HFFc6 (cell line): Measurements from ENCODE around the gene MTG1. TPM values are rescaled to one million over a fixed set of nuclear protein-coding genes. Genes with fewer than 3 reads are reported as not detected.

ENCODE experiments used
- DNase-seq: peaks from one replicate; pipeline ENCODE4 v3.0.0-alpha.2; 2018
- H3K27ac Mint-ChIP-seq: 2 replicates; pipeline ENCODE4 v1.8.0; 2020; ENCODE audit warnings: mild to moderate bottlenecking, mixed read lengths
- H3K27me3 Mint-ChIP-seq: 2 replicates; pipeline ENCODE4 v1.8.0; 2021; ENCODE audit warnings: mild to moderate bottlenecking, moderate library complexity, mixed read lengths; ENCODE audit not compliant: insufficient read depth
- H3K36me3 Mint-ChIP-seq: 2 replicates; pipeline ENCODE4 v1.8.0; 2021; ENCODE audit warnings: low read depth, mixed read lengths
- H3K4me1 Mint-ChIP-seq: 2 replicates; pipeline ENCODE4 v1.8.0; 2020; ENCODE audit warnings: low read depth, mixed read lengths
- H3K4me3 Mint-ChIP-seq: 2 replicates; pipeline ENCODE4 v1.8.0; 2020; ENCODE audit warnings: mild to moderate bottlenecking, moderate library complexity, mixed read lengths
- H3K9me3 Mint-ChIP-seq: 2 replicates; pipeline ENCODE4 v1.8.0; 2020; ENCODE audit warnings: mild to moderate bottlenecking, mixed read lengths
- total RNA-seq, 6 experiments: library from RNA; stranded (reverse); fragmentation: NEBNext Ultra II Directional; extraction: Animal tissue kit (Norgen Biotek cat#: 25700); gene quantifications; 2 replicates in 1 of 6; 3 replicates in 5 of 6; pipeline ENCODE4 v1.2.3, GENCODE V29; 2021
- TF ChIP-seq, protein P1 (sequence below): fragments of 200-600 bp; sonication (generic); IDR thresholded peaks from 2 replicates; pipeline ENCODE4 v1.5.0; 2021; ENCODE audit warnings: antibody characterized with exemption, mild to moderate bottlenecking

MTG1 gene
- total RNA-seq, 6 experiments from 2014 or later: 23.7 to 33.0 (median 26.6) TPM

DNA sequence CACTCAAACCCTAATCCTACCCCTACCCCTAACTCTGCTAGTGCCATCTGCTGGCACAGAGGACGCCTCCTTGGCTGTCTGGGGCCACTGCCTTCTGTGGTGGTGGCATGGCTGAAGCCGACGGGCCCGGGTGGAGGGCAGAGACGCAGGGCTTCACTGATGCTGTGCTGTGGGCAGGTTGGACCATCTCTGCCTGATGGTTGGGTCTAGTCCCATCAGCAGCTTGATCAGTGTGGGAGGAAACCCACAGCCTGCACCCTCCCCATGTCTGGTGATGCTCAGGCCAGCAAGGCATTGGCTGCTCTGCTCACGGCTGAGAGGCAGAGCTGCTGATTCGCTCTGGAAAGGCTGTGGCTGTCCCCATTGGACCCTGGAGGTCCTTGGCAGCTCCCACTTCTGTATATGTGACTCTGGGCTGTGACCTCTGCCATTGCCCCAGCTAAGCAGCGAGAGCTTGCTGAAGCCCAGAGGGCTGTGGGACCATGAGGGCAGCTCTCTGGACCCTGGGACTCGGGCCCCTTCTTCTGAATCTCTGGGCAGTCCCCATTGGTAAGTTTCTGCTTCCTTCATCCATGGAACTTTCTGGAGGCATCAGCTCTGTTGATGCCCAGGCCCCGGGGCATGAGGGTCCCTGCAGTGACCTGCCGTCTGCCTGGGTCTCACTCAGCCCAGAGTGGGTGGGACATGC, 59.7 kb downstream of the MTG1 start, which contains the start of gene SCART1:
SCART1 (plus strand) TSS at position 430 of the 688 bp plus-strand sequence; CDS start at position 483, 53 bp downstream.
- DNase-seq: no peak
- peaks cover 2% of the 10 kb centered on the region; the same call in 1 of the 2 replicates for H3K27me3 Mint-ChIP-seq
- no peak within 1 kb of the TSS for H3K4me3 Mint-ChIP-seq
- peaks cover 14% of the 10 kb centered on the region for H3K36me3 Mint-ChIP-seq
- H3K4me1 Mint-ChIP-seq: no peaks in the 10 kb centered on the region
- no peak within 1 kb of the TSS for H3K27ac Mint-ChIP-seq
- TF ChIP-seq, protein P1, sequence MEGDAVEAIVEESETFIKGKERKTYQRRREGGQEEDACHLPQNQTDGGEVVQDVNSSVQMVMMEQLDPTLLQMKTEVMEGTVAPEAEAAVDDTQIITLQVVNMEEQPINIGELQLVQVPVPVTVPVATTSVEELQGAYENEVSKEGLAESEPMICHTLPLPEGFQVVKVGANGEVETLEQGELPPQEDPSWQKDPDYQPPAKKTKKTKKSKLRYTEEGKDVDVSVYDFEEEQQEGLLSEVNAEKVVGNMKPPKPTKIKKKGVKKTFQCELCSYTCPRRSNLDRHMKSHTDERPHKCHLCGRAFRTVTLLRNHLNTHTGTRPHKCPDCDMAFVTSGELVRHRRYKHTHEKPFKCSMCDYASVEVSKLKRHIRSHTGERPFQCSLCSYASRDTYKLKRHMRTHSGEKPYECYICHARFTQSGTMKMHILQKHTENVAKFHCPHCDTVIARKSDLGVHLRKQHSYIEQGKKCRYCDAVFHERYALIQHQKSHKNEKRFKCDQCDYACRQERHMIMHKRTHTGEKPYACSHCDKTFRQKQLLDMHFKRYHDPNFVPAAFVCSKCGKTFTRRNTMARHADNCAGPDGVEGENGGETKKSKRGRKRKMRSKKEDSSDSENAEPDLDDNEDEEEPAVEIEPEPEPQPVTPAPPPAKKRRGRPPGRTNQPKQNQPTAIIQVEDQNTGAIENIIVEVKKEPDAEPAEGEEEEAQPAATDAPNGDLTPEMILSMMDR: no peak
- H3K9me3 Mint-ChIP-seq: peaks cover 8% of the 10 kb centered on the region

DNA sequence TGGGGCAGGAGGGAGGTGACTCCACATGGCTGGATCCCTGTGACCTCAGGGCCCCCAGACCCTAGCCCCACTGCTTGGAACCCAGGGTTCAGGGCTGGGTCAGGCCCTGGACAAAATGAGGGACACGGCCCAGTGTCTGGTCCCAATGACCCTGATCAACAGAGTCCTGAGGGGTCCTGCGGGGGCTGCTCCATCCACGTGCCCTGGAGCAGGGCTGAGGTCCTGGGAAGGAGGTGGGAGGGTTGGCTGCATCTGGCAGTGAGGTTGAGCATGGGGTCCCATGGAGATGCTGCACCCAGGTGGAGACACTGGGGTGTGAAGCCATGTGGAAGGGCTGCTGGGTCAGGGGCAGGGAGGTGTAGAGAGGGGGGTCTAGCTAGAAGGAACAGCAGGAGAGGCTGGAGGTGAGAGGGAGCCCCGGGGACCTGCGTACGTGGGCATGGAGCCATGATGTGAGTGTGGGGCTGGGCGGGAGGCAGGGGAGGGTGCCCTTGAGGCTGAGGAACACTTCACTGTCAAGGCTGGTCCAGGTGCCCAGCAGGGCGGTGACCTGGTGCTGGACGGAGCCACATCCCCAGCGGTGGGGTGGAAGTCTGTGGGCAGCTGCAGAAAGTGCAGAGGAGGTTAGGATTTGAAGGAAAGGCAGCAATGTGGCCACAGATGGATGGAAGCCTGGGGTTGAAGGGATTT, 60.4 kb downstream of the MTG1 start:
- H3K4me3 Mint-ChIP-seq: no peak overlapping the region
- no peak for DNase-seq
- peaks cover 2% of the 10 kb centered on the region; the same call in 1 of the 2 replicates for H3K27me3 Mint-ChIP-seq
- TF ChIP-seq, protein P1: no peak
- no peaks in the 10 kb centered on the region for H3K4me1 Mint-ChIP-seq
- peaks cover 2% of the 10 kb centered on the region for H3K9me3 Mint-ChIP-seq
- no peak overlapping the region for H3K27ac Mint-ChIP-seq
- H3K36me3 Mint-ChIP-seq: peaks cover 11% of the 10 kb centered on the region

DNA sequence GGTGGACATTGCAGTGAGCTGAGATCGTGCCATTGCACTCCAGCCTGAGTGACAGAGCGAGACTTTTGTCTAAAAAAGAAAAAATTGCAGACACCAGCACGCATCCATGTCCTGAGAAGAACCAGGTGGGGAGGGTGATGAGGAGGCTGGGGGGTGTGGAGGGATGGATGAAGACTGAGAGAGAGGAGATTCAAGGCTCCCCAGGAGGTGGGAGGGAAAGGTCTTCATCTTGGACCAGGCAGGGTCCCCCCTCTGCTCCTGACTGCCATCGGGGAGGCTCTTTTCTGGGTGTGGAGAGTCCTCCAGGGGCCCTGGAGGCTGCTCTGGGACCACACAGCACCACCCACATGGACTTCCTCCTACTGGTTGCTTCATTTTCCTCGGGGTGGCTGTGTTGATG, 61.2 kb downstream of the MTG1 start:
- Mint-ChIP-seq H3K4me1 (no peaks in the 10 kb centered on the region), H3K4me3 (no peak overlapping the region), H3K27ac (no peak overlapping the region), H3K36me3 (peaks cover 10% of the 10 kb centered on the region), H3K27me3 (peaks cover 2% of the 10 kb centered on the region; the same call in 1 of the 2 replicates), H3K9me3 (no peaks in the 10 kb centered on the region; the same call in 1 of the 2 replicates)
- TF ChIP-seq, protein P1: no peak
- DNase-seq: no peak

- H3K4me3 Mint-ChIP-seq: no peak overlapping the region
- H3K36me3 Mint-ChIP-seq: peaks cover 10% of the 10 kb centered on the region
- no peaks in the 10 kb centered on the region for H3K4me1 Mint-ChIP-seq
- no peaks in the 10 kb centered on the region; the same call in 1 of the 2 replicates for H3K9me3 Mint-ChIP-seq
- H3K27ac Mint-ChIP-seq: no peak overlapping the region
- TF ChIP-seq, protein P1: no peak
- peaks cover 2% of the 10 kb centered on the region; the same call in 1 of the 2 replicates for H3K27me3 Mint-ChIP-seq
- no peak for DNase-seq
Observed at GRCh38 chr10:133455611-133456031, 61.7 kb downstream of the MTG1 start.

DNA sequence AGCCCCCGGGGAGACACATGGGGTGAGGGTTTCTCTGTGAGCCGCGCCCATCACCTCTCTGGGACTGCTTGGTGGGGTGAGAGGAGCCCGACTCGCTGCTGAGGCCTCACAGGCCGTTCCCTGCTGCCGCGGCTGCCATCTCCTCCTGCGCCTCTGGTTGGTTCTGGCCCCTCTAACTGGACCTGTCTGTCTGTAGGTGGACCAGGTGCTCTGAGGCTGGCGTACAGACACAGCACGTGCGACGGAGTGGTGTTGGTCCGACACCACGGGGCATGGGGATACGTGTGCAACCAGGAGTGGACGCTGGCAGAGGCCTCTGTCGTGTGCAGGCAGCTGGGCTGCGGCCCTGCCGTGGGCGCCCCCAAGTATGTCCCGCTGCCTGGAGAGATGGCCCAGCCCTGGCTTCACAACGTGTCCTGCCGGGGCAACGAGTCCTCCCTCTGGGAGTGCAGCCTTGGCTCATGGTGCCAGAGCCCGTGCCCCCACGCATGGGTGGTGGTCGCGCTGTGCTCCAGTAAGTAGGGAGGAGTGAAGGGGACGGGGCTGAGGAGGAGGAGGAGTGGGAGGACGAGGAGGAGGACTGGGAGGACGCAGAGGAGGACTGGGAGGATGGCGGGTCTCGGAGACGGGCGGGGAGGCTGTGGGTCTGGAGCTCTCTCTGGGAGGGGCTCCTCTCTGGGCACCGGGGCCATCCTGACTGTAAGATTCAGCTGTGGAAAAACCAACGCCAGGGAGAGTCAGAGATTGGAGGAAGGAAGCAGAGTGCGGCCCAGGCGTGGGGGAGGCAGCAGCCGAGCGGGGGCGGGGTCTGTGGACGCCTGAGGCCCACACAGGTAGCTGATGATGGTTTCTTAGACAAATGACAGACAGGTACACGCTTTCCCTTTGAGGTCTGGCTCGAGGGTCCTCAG, 62.3 kb downstream of the MTG1 start:
- no peak for DNase-seq
- TF ChIP-seq, protein P1: no peak
- peaks cover 12% of the 10 kb centered on the region for H3K36me3 Mint-ChIP-seq
- H3K27me3 Mint-ChIP-seq: peaks cover 2% of the 10 kb centered on the region; the same call in 1 of the 2 replicates
- no peak overlapping the region for H3K4me3 Mint-ChIP-seq
- H3K9me3 Mint-ChIP-seq: no peaks in the 10 kb centered on the region; the same call in 1 of the 2 replicates
- no peaks in the 10 kb centered on the region for H3K4me1 Mint-ChIP-seq
- no peak overlapping the region for H3K27ac Mint-ChIP-seq
